ENCODE results near the gene SNX15. TPM values are rescaled to one million over a fixed set of nuclear protein-coding genes. Genes with fewer than 3 reads are reported as not detected.

SNX15 gene
- total RNA-seq, 1 donor from 2014 or later, result 40.4 TPM

DNA sequence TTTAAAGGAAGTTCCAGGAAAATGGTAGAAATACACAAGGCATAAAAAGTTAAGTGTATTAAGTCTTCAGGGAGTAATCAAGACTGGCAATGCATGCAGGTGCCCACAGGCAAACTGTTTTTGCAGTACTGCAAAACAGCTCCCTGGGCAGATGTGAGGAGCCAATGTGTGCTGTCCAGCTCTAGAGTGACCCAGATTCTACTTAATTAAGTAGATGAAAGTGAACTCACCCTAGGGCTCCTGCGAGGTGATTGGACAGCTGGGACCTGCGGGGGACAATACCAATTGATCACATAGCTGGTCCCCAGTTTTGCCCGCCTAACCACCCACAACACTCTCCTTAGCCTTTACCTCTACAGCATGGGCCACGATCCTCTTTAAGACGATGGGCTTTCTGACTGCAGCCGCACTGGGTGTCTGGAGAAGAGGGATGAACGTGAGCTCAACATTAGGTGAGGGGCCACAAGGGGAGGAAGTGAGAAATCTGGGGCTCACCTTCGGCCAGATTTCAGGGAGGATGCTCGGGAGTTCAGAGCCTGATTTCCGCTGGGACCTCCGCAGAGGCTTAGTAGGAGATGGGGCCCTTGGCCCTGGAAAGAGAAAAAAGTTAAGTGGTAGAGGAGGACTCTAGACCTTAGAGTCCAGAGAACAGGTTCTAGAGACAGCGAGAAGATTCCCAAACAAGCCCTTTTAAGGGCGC is 56.0 kb downstream of the SNX15 start:
- DNase-seq, result no peak

GRCh38 chr11:65083834-65084597 is 56.8 kb downstream of the SNX15 start, which contains the start of the genes CDCA5 and ZFPL1:
TSS of gene CDCA5 (minus strand) at chr11:65084040. CDS start at chr11:65083978, 62 bp downstream.
TSS of gene ZFPL1 (plus strand) at chr11:65084222. CDS start at chr11:65084699, 477 bp downstream.
- Mint-ChIP-seq H3K27me3 (ENCODE audit: unreplicated experiment) (peaks cover 8% of the 10 kb centered on the region), H3K27ac (ENCODE audit: unreplicated experiment) (peak within 1 kb of the TSS; percentile 75), H3K4me1 (ENCODE audit: low read depth, unreplicated experiment) (peaks cover 7% of the 10 kb centered on the region), H3K36me3 (ENCODE audit: unreplicated experiment) (no peaks in the 10 kb centered on the region), H3K9me3 (ENCODE audit: unreplicated experiment) (peaks cover 5% of the 10 kb centered on the region), H3K4me3 (ENCODE audit: unreplicated experiment) (peak within 1 kb of the TSS; percentile 93)
- DNase-seq, result peak; percentile 97
- no peak for TF ChIP-seq CTCF (IDR thresholded peaks at IDR 0.05; ENCODE audit: partially characterized antibody, unreplicated experiment)

More for the DNA sequence above, 56.0 kb downstream of the SNX15 start:
- Mint-ChIP-seq H3K4me1 (ENCODE audit: low read depth, unreplicated experiment) (peaks cover 9% of the 10 kb centered on the region), H3K9me3 (ENCODE audit: unreplicated experiment) (peaks cover 5% of the 10 kb centered on the region), H3K27ac (ENCODE audit: unreplicated experiment) (peak overlapping the region; percentile 52), H3K4me3 (ENCODE audit: unreplicated experiment) (peak overlapping the region; percentile 93), H3K27me3 (ENCODE audit: unreplicated experiment) (peaks cover 5% of the 10 kb centered on the region), H3K36me3 (ENCODE audit: unreplicated experiment) (no peaks in the 10 kb centered on the region)
- TF ChIP-seq CTCF (IDR thresholded peaks at IDR 0.05; ENCODE audit: partially characterized antibody, unreplicated experiment), result no peak

DNA sequence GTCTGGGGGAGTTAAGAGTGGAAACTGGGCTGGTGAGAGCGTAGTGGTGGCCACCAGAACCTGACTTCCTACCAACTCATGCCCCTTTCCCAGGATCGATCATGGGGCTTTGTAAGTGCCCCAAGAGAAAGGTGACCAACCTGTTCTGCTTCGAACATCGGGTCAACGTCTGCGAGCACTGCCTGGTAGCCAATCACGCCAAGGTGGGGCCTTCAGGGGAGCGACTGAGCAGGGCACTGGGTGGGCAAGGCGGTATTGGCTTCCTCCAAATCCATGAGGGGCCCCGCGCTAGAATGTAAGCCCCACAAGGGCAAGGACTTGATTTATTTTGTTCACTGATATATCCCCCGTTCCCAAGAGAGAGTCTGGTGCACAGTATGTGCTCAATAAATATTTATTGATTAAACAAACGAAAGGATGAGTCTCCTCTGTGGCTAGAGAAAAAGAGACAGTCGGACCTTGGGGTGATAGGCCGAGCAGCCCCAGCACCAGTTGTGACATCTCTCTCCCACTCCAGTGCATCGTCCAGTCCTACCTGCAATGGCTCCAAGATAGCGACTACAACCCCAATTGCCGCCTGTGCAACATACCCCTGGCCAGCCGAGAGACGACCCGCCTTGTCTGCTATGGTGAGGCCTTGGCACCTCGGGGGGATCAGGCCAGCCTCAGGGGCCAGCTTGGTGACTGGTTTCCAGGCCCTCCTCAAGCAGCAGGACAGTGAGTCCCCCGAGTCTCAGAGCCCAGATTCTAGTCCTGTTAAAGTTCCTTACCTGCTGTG is 57.5 kb downstream of the SNX15 start:
- Mint-ChIP-seq H3K4me3 (ENCODE audit: unreplicated experiment) (peak overlapping the region; percentile 93), H3K36me3 (ENCODE audit: unreplicated experiment) (no peaks in the 10 kb centered on the region), H3K27me3 (ENCODE audit: unreplicated experiment) (peaks cover 8% of the 10 kb centered on the region), H3K27ac (ENCODE audit: unreplicated experiment) (peak overlapping the region; percentile 75), H3K4me1 (ENCODE audit: low read depth, unreplicated experiment) (peaks cover 7% of the 10 kb centered on the region), H3K9me3 (ENCODE audit: unreplicated experiment) (peaks cover 6% of the 10 kb centered on the region)
- TF ChIP-seq CTCF (IDR thresholded peaks at IDR 0.05; ENCODE audit: partially characterized antibody, unreplicated experiment), result no peak
- DNase-seq, result no peak

- H3K27ac Mint-ChIP-seq (ENCODE audit: unreplicated experiment), result no peak overlapping the region
- H3K9me3 Mint-ChIP-seq (ENCODE audit: unreplicated experiment), result peaks cover 6% of the 10 kb centered on the region
- peaks cover 7% of the 10 kb centered on the region for H3K4me1 Mint-ChIP-seq (ENCODE audit: low read depth, unreplicated experiment)
- H3K27me3 Mint-ChIP-seq (ENCODE audit: unreplicated experiment), result peaks cover 8% of the 10 kb centered on the region
- peak overlapping the region; percentile 93 for H3K4me3 Mint-ChIP-seq (ENCODE audit: unreplicated experiment)
- H3K36me3 Mint-ChIP-seq (ENCODE audit: unreplicated experiment), result no peaks in the 10 kb centered on the region
- no peak for TF ChIP-seq CTCF (IDR thresholded peaks at IDR 0.05; ENCODE audit: partially characterized antibody, unreplicated experiment)
- no peak for DNase-seq
Observed at GRCh38 chr11:65085446-65085845, 58.2 kb downstream of the SNX15 start.

All from glutamatergic neuron (in vitro differentiated cells).